ENCODE results near the gene NPAS2. TPM values are rescaled to one million over a fixed set of nuclear protein-coding genes. Genes with fewer than 3 reads are reported as not detected.

NPAS2 gene
- total RNA-seq, 4 donors from 2014 or later: 11.8 to 46.5 (median 21.7) TPM

GRCh38 chr2:101012706-101013181, 192.8 kb downstream of the NPAS2 start:
- ATAC-seq: no peak
- WGBS, 2 donors (ENCODE audit: low coverage in 1 of 2): 20 to 28% methylated on average over 5 of the region's 5 CpGs
- Histone ChIP-seq H3K27me3 (no peaks in the 10 kb centered on the region), H3K4me1 (peaks cover 0 to 14% (median 0%) of the 10 kb centered on the region in 3 donors), H3K4me3 (no peak overlapping the region), H3K36me3 (peaks cover 7 to 66% of the 10 kb centered on the region in 2 donors), H3K27ac (no peak overlapping the region), H3K9me3 (no peaks in the 10 kb centered on the region)
- no peak for TF ChIP-seq POLR2A (IDR thresholded peaks at IDR 0.05)
- no peak for TF ChIP-seq EP300 (IDR thresholded peaks at IDR 0.05)
- TF ChIP-seq CTCF (IDR thresholded peaks at IDR 0.05): peak; percentile 82 to 93 (median 90)
- TF ChIP-seq POLR2AphosphoS5 (IDR thresholded peaks at IDR 0.05): peak; percentile 35

- TF ChIP-seq EP300 (IDR thresholded peaks at IDR 0.05) (no peak), POLR2A (IDR thresholded peaks at IDR 0.05) (no peak), POLR2AphosphoS5 (IDR thresholded peaks at IDR 0.05) (no peak), CTCF (IDR thresholded peaks at IDR 0.05) (no peak)
- Histone ChIP-seq H3K9me3 (no peaks in the 10 kb centered on the region), H3K4me3 (no peak overlapping the region), H3K27me3 (no peaks in the 10 kb centered on the region), H3K4me1 (peaks cover 0 to 14% (median 0%) of the 10 kb centered on the region in 3 donors), H3K27ac (no peak overlapping the region), H3K36me3 (peaks cover 7 to 64% of the 10 kb centered on the region in 2 donors)
- WGBS, 2 donors (ENCODE audit: low coverage in 1 of 2): 86 to 93% methylated on average over 4 to 6 of the region's 6 CpGs
- ATAC-seq: no peak
Observed at GRCh38 chr2:101014264-101014857, 194.4 kb downstream of the NPAS2 start.

- WGBS, 2 donors (ENCODE audit: low coverage in 1 of 2): 80 to 92% methylated on average over 3 of the region's 3 CpGs
- Histone ChIP-seq H3K4me3 (no peak overlapping the region), H3K9me3 (no peaks in the 10 kb centered on the region), H3K4me1 (peaks cover 0 to 7% (median 0%) of the 10 kb centered on the region in 3 donors), H3K27me3 (no peaks in the 10 kb centered on the region), H3K36me3 (peaks cover 0 to 66% of the 10 kb centered on the region in 2 donors), H3K27ac (no peak overlapping the region)
- TF ChIP-seq CTCF (IDR thresholded peaks at IDR 0.05): no peak
- TF ChIP-seq POLR2AphosphoS5 (IDR thresholded peaks at IDR 0.05): no peak
- TF ChIP-seq POLR2A (IDR thresholded peaks at IDR 0.05): no peak
- no peak for TF ChIP-seq EP300 (IDR thresholded peaks at IDR 0.05)
- no peak for ATAC-seq
Observed at GRCh38 chr2:101017371-101017770, 197.4 kb downstream of the NPAS2 start.

- ATAC-seq: no peak
- TF ChIP-seq POLR2A (IDR thresholded peaks at IDR 0.05): no peak
- TF ChIP-seq CTCF (IDR thresholded peaks at IDR 0.05): no peak
- TF ChIP-seq EP300 (IDR thresholded peaks at IDR 0.05): no peak
- TF ChIP-seq POLR2AphosphoS5 (IDR thresholded peaks at IDR 0.05): no peak
- Histone ChIP-seq H3K4me1 (no peaks in the 10 kb centered on the region), H3K4me3 (no peak overlapping the region), H3K9me3 (no peaks in the 10 kb centered on the region), H3K27ac (no peak overlapping the region), H3K36me3 (peaks cover 0 to 62% of the 10 kb centered on the region in 2 donors), H3K27me3 (no peaks in the 10 kb centered on the region)
- WGBS, 2 donors (ENCODE audit: low coverage in 1 of 2): 73 to 81% methylated on average over 2 to 6 of the region's 8 CpGs
Observed at GRCh38 chr2:101018934-101019333, 199.0 kb downstream of the NPAS2 start.

- peaks cover 0 to 79% of the 10 kb centered on the region in 2 donors for H3K36me3 ChIP-seq
- no peak for ATAC-seq
- H3K4me1 ChIP-seq: no peaks in the 10 kb centered on the region
Observed at GRCh38 chr2:101022221-101022620, 202.3 kb downstream of the NPAS2 start.

More at GRCh38 chr2:101022221-101022620, 202.3 kb downstream of the NPAS2 start:
- Histone ChIP-seq H3K27ac (no peak overlapping the region), H3K4me3 (no peak overlapping the region), H3K9me3 (no peaks in the 10 kb centered on the region), H3K27me3 (no peaks in the 10 kb centered on the region)
- 67 to 72% methylated on average over 2 of the region's 16 CpGs for WGBS, 2 donors (ENCODE audit: low coverage in 1 of 2)
- no peak for TF ChIP-seq POLR2AphosphoS5 (IDR thresholded peaks at IDR 0.05)
- no peak for TF ChIP-seq EP300 (IDR thresholded peaks at IDR 0.05)
- no peak for TF ChIP-seq CTCF (IDR thresholded peaks at IDR 0.05)
- no peak for TF ChIP-seq POLR2A (IDR thresholded peaks at IDR 0.05)

Measured in gastroesophageal sphincter (tissue), 4 donors.